HG02678 (cell line): Measurements from ENCODE around the gene MARCHF10.

ENCODE experiments used
- ATAC-seq: cut with Tn5 transposase; IDR thresholded peaks from one replicate; pipeline ENCODE4 v1.9.1; 2021; ENCODE audit warnings: mild to moderate bottlenecking, moderate library complexity; ENCODE audit not compliant: unreplicated experiment

Gene MARCHF10

DNA sequence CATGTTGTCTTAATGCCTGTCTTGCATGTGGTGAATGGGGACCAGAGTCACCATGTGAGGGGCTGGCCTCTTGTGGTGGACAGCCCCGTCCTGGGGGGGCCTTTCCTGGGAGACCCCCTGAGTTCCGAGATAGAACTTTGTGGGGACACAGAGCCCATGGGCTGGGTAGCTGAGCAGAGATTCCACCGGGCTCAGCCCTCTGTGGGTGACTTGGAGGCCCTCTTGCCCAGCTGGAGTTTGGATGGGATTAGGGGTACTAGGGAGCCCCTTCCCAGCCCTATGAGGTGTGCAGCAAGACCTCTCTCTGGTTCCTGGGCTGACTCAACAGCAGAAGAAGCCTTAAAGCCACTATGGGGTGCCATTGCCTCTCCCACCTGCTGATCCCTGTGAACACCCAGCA lies 142.5 kb downstream of the MARCHF10 start:
- no peak for ATAC-seq

DNA sequence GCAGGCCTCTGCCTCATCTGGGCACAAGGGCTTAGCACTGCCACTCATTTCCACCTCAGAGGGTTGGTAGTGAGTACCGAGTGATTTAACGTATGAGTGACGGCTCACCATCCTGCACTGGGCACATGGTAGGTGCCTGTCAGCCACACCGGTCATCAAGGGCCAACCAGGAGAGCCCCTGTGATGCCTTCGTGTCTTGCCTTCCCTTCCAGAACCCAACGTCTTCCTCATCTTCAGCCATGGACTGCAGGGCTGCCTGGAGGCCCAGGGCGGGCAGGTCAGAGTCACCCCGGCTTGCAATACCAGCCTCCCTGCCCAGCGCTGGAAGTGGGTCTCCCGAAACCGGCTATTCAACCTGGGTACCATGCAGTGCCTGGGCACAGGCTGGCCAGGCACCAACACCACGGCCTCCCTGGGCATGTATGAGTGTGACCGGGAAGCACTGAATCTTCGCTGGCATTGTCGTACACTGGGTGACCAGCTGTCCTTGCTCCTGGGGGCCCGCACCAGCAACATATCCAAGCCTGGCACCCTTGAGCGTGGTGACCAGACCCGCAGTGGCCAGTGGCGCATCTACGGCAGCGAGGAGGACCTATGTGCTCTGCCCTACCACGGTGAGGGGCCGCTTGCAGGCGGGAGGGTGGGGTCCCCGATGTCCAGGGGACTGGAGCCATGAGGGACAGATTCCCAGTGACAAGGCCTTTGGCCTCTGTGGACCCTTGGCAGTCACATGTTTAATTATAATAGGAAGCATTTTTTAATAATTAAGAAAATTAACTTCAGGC lies 143.6 kb downstream of the MARCHF10 start:
- no peak for ATAC-seq

DNA sequence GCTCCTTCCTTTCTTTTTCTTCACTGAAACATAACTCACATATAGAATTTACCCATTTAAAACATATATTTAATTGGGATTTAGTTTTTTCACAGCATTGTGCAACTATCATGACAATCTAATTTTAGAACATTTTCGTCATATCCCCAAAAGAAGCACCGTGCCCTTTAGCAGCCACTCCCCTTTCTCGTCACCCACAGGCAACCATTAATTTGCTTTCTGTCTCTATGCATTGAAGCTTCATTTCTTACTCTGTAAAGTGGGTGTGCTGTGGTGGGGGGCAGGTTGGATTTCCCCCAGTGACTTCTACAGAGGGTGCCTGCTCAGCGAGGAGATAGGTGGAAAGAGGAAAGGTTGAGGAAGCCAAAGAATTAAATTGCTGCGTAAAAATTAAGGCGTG lies 144.8 kb downstream of the MARCHF10 start:
- ATAC-seq: no peak

DNA sequence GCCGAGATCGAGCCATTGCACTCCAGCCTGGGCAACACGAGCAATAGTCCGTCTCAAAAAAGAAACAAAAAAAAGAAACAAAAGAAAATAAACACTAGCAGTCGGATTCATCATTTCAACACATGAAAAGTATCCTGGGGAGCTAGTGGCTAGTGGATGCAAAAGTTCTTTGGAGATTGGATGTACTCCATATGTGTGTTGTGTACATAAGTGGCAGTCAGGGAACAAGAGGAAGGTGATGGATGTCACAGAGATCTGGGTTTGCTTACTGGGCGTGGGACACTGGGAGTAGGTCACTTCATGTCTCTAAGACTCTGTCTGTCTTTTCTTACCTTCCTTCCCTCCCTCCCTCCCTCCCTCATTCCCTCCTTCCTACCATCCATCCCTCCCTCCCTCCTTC lies 145.3 kb downstream of the MARCHF10 start:
- no peak for ATAC-seq

DNA sequence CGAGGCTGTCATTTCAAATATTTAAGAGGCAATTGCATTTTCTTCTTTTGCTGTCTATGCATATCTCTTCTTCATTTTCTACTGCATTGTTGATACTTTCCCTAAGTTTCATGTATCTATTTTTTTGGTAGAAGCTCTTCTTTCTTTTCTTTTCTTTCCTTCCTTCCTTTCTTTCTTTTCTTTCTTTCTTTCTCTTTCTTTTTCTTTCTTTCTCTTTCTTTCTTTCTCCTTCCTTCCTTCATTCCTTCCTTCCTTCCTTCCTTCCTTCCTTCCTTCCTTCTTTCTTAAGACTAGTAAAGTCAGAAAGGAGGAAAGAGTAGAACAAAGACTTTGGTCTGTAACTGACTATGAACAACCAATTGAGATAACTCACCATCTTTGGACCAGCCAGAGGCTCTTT lies 146.8 kb downstream of the MARCHF10 start:
- no peak for ATAC-seq

DNA sequence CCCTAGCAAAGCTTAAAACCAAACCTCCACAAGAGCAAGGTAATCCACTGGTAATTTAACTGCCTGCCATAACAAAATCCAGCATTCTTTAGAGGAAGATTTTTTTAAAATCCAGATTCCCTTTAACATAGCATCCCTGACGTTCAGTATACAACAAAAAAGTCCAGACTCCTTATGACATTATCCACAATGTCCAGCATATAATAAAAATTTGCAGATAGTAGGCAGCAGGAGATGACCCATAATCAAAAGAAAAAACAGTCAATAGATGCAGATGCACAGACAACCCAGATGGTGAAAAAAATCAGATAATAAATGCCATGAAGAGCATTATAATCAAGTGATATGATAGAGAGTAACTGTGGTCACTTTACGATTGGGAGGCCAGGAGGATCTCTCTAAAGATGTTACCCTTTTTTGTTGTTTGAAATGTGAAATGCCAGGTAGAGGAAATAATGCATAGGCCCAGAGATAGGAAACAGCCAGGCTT lies 147.4 kb downstream of the MARCHF10 start:
- ATAC-seq: no peak

DNA sequence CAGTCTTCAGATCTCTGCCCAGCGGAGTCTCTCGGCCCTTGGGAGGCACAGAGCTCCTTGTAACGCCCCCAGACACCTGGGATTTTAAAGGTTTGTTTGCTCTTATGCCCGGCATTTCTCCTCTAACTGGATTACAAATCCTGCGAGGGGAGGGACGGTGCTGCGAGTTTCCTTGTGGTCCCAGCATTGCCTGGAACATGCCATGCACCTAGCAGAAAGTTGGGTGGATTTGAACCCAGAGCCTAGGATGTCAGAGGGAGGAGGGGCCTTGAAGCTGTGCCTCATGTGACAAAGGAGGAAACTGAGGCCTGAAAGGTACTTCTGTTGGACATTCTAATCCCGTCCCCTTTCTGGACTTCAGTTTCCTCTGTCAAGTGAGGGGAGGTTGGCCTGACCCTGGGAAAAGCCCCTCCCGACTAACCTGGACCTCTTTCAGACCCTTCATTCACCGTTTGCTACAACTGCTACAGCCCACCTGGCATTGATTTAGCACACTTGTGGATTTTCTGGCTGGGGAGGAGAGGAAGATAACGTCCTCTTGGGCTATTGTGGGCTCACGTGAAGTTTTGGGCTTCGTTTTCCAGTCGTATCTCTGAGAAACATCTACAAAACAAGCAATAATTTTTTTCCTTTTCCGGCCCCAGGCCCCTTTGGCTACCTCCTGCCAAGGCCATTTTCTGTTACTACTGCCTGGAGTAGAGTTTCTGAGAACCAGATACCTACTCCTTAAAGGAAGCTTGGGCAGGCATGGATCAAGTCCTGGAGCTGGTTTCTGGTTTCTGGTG lies 149.8 kb downstream of the MARCHF10 start:
- no peak for ATAC-seq

DNA sequence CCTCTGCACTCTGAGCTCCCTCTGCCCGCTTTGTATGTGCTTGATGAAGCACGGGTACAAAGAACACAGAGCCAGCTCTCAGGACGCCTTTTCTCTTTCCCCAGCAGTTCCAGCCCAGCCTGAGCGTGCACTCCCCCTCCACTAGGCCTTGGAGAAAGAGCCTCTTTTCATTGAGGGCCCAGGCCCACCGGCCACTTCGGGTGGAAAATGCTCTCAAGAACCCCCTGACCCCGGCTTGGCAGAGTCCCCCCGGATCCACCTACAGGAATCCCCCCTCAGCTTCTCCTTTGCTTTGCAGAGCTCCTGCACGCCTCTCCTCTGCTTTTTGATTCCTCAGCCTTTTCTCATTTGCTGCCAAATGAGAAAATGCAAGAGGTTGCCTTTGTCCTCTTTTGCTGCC lies 150.4 kb downstream of the MARCHF10 start:
- no peak for ATAC-seq

DNA sequence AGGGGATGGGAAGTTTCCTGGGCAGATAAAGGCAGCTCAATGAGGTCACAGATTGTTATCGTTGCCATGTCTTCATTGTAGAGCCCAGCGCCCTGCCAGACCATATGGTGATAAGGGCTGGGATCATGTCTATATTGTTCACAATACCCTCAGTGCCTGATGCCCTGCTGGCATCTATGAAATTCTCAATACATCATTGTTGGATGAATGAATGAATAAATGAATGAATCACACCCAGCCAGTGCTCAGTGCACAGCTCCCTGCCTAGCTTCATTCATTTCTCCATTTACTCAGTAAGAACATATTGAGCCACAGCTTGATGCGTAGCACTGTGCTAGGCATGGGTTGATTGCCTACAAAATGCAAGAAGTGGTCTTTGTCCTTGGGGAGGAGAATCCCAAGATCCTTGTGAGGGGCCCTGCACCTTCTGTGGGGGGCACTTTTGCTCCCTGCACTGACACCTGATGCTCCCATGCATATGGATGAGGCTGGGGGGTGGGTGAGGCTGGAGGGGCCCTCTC lies 150.9 kb downstream of the MARCHF10 start:
- no peak for ATAC-seq

DNA sequence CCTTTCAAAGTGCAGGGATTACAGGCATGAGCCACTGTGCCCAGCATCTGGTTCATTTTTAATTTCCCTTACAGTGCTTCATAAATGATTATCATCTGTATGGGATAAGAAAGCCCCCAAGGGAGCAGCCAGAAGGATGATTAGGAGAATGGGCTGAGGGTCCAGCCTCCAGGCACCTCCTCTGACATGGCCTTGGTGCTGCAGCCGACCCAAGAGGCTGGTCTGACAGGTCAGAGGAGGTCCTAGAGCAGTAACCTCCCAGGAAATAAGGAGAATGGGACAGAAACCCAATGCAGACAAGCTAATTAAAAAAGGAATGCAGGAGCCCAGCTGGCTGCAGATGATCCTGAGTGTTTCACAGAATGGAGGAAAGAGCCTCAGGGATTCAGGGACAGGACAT lies 151.7 kb downstream of the MARCHF10 start:
- no peak for ATAC-seq

DNA sequence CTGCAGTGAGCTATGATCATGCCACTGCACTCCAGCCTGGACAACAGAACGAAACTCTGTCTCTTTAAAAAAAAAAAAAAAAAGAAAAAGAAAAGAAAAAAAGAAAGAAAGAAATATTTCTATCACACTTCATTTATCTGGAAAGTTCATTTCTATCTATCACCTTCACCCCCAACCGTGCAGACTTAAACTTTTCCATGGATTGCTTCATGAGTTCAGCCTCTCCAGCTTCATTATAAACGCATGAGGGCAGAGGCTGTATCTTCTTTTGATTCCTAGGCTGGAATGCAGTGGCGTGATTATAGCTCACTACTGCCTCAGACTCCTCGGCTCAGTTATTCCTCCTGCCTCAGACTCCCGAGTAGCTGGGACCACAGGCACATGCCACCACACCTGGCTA lies 152.5 kb downstream of the MARCHF10 start:
- no peak for ATAC-seq

DNA sequence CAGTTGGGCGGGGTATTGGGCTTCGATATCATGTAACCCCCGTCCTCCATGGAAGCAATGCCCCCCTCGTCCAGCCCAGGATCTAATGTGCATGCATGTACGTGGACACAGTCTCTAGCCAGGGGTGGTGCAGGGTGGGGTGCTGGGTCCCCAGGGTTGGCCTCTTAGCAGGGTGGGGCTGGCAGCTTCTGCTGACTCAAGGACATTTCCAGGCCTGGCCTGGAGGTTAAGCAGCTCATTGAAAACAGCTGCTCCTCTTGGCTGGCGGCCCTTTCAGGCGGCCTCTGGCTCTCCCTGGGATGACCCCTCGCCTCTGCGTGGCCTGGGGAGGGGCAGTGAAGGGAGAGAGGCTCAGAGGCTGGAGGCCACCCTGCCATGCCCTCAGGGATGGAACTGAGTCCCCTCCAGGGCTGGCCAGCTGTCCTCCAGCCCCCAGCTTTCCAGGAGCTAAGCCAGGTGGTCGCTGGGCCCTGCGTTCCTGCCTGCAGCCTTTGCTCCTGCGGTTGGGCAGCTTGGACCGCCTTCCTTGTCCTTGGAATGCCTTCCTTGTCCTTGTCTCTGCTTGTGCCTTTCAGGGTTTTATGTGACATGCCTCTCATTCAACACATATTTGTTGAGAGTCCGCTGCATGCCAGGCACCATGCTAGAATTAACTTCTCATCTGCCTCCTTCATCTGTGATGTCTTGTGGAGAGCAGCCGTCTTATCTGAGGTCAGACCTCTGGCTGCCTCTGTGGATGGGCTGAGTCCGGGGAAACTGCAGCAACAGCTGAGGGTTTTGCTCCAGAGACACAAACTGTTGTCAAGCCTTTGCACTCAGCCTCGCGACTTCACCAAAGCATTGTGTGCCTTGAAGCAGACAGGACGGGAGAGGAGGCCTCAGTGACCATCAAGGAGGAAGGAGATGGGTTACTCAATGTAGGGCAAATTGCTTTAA lies 154.0 kb downstream of the MARCHF10 start:
- ATAC-seq: no peak

DNA sequence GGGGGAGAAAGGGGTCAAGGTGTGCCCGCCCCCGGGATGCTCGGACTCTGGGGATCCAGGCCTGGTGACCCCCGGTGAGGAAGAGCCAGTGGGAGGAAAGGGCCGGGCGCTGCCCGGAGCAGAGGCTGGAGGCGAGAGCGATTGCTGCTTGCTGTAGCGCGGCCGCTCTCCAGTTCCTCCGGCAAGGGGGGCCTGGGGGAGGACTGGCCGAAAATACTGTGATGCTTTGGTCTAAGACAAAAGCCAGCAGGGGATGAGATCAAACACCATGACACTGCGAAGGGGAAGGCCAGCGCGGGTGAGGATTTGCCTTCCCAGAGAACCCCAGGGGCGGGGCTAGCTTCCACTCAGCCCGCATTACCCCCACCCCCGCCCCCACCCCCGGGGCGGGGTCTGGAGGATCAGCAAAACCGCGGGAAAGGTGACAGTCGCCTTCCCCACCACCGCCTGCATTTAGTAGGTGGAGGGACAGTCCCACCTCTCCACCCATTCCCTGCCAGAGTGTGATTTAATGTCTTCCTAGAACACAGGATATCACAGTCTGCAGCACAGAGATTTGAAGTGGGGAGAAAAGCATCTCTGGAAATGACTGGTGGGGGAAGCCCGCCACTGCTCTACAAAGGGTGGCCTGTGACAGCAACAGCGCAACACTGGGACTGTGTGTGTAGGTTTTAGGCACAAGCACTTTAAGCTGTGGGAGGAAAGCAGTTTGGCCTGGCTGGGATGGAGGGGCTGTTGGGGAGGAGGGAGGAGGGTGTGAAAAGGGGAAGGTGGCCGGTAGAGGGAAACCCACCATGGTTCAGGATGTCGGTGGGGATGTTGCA lies 154.9 kb downstream of the MARCHF10 start:
- ATAC-seq: peak; percentile 90

DNA sequence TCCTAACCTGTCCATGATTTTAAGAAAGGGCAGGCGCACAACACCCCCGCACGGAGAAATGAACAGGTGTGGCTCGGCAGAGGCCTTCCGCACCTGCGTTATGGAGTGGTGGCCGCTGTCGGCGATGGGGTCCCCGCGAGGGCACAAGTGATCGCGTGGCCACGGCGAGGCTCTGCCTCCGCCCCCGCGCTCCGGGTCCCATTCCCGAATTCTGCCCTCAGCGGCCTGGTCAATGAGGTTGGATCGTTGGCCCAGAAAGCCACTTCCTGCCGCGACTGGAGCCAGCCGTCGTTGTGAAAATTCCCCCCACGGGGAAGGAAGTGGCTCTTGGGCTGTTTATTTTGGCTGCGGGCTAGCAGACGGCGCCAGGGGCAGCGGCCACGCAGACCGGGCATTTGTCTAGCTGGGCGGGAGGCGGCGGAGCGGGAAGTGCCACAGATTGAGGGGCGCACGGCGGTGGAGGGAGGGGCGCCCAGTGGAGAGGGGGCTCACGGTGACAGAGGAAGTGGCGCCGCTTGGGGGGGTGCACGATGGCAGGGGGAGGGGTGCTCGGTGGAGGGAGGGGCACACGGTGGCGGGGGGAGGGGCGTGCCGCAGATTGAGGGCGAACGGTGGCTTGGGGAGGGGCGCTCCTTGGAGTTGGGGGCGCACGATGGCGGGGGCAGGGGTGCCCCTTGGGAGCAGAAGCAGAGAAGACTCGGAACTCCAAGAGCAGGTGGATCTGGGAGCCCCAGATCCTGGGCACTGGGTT lies 155.7 kb downstream of the MARCHF10 start:
- ATAC-seq: no peak
